Amniotic stem cell (primary cell): ENCODE data around the gene SELENBP1.
"Not testable (repeated sequence)": the region's sequence is repeated elsewhere in the genome, so short reads cannot be mapped to it uniquely, and the experiment has no call there.

Experiments used
- DNase-seq: peaks from one replicate; lab custom pipeline; 2025; lab: John Stamatoyannopoulos, UW

The SELENBP1 gene

GRCh38 chr1:151377150-151377884 lies 4.8 kb upstream of the SELENBP1 start:
- no peak for DNase-seq

DNA sequence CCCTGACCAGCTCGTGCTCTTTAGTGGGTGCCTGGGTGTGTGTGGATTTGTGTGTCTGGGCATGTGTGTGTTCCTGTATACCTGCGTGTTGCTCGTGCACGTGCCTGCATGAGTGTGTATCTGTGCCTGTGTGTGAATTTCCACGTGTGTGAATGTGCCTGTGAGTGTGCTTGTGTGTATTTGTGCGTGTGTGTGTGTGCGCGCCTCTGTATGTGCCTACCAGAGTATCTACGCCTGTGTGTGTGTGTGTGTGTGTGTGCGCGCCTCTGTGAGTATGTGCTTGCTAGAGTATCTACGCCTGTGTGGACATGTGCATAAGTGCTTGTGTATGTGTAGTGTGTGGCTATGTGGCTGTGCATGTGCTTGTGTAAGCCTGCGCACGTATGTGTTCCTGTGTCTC lies 691 bp upstream of the SELENBP1 start:
- DNase-seq, result no peak

DNA sequence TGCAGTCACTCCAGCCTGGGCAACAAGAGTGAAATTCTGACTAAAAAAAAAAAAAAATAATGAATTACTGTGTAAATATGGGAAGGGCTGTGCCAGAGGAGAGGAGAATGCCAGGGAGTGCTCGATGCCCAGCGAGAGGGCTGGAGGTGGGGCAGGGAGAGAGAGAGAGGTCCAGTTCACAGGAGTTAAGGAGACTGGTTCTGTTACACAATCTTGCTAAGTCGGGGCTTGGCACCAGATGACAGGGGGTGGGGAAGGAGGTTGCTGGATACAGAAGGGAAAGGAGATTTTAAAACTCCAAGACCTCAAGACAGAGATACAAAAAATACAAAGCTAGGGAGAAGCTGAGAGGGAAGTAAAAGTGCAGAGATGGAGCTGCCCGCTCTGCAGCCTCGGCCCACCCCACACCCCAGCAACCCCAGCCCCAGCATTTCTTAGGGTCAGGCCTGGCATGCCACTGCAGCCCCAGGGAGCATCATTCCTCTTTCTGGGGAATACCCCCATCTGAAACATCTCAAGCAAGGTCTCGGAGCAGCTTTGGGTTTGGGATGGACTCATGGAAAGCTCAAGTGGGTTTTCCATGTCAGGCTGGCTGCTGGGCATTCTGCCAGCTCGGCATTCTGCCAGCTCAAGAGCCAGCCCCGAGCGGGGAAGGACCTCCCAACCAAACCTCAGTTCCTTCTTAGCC lies 991 bp downstream of the SELENBP1 start:
- no peak for DNase-seq

- no peak for DNase-seq
Observed at GRCh38 chr1:151370211-151370911, 2.1 kb downstream of the SELENBP1 start.

DNA sequence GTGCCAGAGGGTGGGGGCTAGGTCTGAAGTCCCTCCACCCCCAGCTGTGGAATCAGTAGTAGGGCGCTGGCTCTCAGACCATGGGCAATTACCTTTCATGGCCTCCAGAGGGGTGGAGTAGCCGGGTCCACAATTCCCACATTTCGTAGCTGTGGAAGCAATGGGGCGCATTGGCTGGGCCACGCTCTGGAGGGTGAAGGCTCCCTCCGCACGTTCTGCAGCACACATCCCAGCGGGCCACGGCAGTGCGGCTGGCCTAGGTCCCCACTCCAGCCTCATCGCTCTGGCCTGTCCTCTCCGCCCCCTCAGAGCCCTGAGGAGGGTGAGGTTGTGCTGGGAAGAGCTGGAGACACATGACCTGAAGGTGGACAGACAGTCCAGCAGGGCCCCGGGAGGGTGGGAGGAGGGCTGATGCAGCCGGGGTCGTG lies 2.9 kb downstream of the SELENBP1 start:
- no peak for DNase-seq

DNA sequence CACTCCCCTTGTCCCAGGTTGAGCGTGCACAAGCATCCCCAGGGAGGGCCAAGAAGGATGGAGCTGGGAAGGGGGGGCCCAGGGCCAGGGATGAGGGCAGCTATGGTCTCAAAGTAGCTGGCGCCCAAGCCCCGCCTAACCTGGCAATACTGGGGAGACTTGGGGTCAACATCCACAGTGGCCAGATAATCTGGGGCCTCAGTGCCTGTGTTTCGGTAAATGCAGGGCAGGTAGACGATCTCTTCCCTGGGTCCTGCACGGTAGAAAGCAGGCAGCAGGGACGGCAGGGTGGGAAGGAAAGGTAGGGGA lies 3.2 kb downstream of the SELENBP1 start:
- DNase-seq, result no peak

DNA sequence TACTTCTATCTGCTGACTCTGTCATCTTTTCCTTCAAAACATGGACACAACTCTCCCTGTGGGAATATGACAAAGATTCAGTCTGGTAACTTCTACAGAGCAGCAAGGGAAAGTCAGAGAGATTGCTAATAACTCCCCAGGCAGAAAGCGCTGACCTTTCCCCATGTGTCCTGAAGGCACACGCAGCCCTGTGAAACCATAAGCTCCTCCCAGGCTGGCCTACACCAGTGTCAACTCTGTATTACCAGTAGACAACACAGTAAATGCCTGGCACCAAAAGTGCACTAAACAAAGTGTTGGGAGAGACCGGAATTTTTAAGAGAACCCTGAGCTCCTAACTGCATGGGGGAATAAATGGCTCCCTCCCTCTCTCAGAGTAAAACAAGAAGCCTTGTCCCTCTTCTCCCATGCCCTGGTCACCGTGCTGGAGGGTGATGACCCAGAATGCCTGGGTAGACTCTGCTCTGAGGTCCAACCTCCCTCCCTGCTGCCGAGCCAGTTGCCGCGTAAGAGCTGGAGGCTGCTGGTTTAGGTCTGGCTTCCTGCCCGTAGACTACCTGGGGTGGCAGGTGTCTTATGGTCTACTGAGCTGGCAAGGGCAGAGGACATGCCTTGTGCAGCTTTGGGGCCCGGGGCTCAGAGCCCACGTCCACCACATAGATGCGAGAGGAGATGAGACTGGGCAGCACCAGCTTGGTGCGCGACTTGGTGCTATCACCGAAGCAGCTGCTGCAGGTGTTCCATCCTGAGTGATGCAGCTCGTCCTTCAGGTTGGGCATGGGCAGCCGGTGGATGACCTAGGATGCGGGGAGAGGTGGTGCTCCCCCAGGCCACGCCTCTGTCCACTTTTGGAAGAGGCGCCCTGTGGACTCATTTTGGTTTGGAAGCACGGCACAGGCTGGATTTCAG lies 3.9 kb downstream of the SELENBP1 start:
- DNase-seq, result no peak

GRCh38 chr1:151367658-151368392 lies 4.7 kb downstream of the SELENBP1 start:
- DNase-seq, result no peak

DNA sequence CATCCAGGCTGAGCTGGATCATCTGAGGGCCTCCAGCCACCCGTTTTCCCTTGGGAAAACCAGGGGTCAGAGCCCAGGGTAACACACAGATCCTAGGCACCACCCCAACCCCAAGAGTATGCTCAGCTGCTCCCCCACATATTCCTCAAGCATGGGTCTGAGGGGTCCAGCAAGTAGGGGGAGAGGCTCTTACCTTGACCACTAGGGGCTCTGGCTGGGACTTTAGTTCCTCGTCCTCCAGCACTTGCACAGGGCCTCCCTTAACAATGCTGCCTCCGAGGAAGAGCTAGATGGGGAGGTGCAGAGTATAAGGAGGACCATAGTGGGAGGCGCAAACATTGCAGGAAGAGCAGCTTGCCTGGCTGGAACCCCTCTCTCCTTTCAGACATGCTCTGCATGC lies 7.5 kb downstream of the SELENBP1 start:
- DNase-seq, result no peak

DNA sequence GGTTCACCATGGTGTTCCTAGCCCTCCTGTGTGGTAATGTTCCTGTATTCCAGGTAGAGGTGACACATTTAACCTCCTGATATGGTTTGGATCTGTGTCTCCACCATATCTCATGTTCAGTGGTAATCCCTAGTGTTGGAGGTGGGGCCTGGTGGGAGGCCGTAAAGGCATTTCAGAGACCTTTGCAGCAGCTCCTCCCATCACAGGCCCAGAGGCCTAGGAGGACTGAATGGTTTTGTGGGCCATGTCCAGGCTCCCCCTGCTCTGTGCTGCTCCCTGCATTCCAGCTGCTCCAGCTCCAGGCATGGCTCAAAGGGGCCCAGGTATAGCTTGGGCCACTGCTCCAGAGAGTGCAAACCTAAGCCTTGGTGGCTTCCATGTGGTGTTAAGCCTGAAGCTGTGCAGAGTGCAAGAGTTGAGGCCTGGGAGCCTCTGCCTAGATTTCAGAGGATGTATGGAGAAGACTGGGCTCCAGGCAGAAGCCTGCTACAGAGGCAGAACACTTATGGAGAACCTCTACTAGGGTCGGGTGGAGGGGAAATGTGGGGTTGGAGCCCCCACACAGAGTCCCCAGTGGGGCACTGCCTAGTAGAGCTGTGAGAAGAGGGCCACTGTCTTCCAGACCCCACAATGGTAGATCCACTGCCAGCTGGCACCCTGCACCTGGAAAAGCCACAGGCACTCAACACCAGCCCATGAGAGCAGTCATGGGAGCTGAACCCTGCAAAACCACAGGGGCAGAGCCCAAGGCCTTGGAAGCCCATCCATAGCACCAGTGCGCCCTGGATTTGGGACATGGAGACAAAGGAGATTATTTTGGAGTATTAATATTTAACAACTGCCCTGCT lies 10.0 kb downstream of the SELENBP1 start:
- DNase-seq, result no peak

GRCh38 chr1:151361883-151362282 lies 10.6 kb downstream of the SELENBP1 start:
- DNase-seq, result no peak

DNA sequence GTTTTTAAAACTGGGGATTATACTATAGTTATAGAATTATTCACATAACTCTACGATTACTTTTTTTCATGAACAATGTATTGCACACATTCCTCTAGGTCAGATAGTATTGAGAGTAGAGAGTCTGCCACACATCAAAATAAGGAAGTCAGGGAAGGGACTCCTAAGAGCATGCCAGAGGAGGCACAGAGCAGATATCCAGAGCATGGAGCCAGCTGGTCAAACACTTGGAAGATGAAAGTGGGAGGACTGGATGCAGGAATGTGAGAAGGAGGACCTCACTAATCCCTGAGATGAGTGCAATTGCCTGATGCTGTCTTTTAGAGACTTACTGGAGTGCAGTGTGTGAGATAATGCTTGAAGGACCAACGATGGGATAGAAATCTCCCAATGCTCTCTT lies 15.8 kb downstream of the SELENBP1 start:
- DNase-seq, result no peak

GRCh38 chr1:151352021-151352718 lies 20.3 kb downstream of the SELENBP1 start:
- DNase-seq, result no peak

DNA sequence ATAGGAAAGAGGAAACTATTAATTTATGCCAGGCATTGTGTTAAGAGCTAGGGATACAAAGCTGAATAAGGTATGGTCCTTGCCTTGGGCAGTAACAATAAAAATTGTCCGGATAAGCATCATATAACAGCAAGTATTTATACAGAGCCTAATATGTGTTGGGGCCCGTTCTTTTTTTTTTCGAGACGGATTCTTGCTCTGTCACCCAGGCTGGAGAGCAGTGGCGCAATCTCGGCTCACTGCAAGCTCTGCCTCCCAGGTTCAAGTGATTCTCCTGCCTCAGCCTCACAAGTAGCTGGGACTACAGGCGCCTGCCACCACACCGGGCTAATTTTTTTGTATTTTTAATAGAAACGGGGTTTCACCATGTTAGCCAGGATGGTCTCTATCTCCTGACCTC lies 22.2 kb downstream of the SELENBP1 start:
- DNase-seq, result not testable (repeated sequence)

DNA sequence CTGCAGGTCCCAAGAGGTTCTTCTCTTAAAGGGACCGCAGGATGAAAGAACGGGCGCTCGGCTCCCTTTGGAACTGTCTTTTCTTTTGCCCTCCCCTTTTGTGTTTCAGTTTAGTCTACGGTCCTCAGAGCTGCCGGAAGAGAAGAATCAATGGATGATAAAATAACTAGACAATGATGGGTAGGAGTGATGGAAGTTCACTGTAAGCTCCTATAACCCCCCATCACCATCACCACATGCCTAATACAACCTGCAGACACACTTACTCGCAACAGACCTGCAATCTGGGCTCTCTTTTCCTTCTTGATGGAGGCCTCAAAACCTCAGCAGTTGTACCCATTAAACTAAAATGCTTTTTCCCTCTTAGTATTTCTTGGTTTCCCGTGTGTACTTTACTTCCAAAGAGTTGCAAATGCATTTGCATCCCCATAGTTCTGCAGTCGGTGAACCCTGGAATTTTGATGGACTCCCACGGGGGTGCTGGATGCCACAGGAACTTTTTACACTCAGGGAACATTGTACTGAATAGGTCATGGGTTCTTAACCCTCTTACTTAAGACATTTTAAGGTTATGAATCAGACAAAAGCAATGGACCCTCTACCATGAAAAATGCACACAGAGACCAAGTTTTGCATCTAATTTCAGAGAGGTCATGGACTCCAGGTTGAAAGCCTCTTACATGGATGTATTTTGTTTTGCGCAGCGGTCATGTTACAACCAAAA lies 24.8 kb downstream of the SELENBP1 start:
- DNase-seq, result no peak

DNA sequence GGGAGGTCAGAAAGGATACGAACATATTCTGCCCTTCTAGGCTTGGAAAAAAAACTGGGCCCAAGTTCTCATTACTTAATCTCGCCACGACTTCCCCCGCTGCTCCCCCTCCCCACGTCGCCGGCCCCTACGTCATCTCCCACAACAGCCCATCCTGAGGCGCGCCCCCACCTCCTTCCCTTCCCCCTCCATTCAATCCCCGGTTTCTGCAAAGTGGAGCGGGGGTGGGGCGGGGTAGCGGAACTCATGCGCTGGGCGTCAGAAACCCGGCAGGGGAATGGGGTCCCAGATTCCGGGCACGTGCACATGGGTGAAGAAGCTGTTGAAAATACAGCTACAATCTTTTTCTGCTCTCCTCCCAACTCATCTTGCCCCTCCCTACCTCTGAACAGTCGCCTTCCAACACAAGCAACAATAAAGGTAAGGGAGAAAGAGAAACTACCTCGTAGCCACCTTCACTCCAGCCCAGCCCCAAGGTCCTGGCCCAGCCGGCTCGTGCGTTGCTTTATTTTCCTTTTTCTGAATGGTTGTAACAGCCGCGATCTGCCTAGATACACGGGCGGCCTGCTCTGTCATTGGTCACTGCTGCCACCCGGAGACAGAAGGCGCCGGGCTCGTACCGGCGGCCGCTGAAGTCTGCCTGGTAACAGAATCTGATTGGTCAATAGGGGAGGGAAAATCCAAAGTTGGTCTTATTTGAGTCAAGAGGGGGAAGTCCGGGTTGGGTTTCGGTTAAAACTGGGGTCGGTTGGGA lies 25.6 kb downstream of the SELENBP1 start, which contains the start of gene RFX5:
Gene RFX5, minus strand, starts transcription at position 484 of the 754 bp plus-strand sequence. CDS start 932 bp downstream, outside the sequence.
- peak; percentile 93 for DNase-seq

DNA sequence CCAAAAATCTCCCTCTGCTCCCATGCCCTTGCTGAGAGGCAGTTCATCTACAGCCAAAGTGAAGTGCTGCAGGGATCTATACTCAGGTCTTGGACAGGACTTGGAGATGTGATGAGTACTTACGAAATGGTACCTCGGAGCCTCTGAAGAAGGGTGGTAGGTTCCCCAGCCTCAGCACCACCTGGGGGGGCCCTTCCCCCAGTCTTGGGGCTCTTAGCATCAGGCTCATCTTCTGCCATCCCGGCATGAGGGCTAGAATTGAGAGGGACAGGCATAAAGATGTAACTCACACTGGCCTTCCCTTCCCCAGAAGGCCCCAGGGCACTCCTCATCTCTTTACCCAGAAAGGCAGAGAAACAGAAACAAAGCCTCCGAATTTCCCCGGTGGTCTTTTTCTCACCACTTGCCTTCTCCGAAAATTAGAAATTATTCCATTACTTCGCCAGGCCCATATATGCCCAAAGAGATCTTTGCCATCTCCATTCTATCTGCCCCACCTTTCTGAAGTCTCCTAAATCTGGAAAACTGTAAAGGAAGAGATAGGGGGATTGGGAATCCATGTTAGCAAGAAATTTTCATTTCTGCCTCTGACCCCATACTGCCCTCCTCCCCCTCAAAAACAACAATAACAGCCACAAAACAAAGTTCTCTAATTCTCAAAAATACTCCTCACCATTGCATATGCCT lies 26.3 kb downstream of the SELENBP1 start:
- DNase-seq, result no peak

- no peak for DNase-seq
Observed at GRCh38 chr1:151344291-151344690, 28.2 kb downstream of the SELENBP1 start.
